HG02840 (cell line): Measurements from ENCODE around the gene FOXP1.

ENCODE experiments used
- ATAC-seq: cut with Tn5 transposase; IDR thresholded peaks from one replicate; pipeline ENCODE4 v1.9.1; 2021; ENCODE audit warnings: mild to moderate bottlenecking, moderate library complexity, moderate number of reproducible peaks; ENCODE audit not compliant: unreplicated experiment, low FRiP score

FOXP1 gene

DNA sequence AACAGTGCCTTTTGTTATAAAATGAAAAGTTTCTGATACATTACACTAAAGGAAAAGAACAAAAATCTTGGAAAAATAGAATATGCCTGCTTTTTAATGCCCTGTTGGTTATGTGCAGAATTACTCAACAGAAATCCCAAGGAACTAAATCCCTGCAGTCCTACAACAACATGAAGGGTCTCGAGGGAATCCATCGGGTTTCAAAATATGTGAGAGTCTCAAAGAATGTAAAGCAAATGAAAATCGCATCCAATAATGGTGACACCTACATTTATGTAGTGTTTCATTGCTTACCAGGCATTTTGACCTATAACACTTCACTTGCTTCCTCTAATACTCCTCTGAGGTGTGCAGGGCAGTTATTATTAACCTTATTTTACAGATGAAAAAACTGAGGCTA lies 411.3 kb downstream of the FOXP1 start:
- ATAC-seq = no peak

DNA sequence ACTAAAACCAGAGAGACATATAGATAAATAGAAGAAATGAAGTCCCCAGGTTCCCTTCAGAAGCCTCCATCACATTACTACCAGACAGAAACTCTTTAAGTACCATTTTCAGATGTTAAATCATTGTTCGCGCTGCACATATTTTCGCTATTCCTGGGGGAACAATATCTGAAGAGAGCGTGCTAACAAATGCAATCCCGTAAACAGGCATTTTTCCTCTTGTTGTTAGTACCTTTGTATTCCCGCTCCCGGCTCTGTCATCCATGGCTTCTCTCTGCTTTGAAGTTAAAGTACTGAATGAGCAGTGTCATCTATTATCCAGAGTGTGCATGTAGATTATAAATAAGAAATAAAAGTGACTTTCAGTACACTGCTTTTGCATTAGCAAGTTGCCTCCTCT lies 412.3 kb downstream of the FOXP1 start:
- ATAC-seq = no peak

DNA sequence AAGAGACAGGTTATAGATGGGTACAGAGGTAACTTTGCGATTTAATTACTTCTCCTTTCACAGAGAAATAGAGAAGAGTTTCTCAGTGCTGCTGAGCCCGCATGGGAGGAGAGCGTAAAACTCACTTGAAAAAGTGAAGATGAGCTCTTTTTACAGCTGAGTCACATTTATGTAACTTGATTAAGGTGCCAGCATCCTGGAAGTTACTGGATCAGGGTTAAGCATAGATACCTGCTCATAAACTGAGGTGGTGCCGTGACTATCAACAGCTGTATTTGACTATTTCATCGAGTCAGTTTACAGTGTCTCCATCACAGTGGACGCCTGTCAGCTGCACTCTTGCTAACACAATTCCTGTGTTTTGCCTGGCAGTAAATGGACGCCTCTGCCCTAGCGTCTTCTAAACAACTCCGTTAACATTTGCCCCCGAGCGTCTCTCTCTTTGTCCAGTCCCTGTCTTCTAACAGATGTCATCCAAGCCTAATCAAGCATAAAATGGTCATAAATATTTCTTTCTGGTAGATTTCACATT lies 414.6 kb downstream of the FOXP1 start:
- ATAC-seq = no peak

DNA sequence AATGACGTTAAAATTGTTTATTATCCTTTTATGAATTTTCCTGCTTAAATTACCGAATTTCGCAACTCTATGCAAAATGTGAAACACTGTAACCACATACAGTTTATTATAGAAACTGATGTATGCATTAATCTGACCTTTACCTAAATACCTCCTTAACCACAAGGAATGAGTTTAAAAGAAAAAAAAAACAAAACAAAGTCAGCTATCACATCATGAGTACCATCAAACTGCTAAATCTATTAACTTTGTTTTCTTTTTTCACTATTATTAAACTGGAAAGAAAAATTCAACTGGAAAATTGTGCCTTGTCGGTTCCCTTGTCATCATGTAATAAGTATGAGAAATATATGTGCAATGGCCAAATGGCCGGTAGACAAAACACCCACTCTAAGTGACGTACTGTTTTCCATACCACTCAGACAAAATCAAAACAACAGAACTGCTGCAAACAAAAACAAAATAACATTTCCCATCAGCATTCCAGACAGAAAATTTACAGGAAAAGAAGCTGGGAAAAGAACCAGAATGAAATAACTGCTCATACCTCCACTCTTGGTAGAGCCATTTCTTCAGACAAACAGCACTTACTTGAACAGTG lies 415.3 kb downstream of the FOXP1 start:
- ATAC-seq = no peak

DNA sequence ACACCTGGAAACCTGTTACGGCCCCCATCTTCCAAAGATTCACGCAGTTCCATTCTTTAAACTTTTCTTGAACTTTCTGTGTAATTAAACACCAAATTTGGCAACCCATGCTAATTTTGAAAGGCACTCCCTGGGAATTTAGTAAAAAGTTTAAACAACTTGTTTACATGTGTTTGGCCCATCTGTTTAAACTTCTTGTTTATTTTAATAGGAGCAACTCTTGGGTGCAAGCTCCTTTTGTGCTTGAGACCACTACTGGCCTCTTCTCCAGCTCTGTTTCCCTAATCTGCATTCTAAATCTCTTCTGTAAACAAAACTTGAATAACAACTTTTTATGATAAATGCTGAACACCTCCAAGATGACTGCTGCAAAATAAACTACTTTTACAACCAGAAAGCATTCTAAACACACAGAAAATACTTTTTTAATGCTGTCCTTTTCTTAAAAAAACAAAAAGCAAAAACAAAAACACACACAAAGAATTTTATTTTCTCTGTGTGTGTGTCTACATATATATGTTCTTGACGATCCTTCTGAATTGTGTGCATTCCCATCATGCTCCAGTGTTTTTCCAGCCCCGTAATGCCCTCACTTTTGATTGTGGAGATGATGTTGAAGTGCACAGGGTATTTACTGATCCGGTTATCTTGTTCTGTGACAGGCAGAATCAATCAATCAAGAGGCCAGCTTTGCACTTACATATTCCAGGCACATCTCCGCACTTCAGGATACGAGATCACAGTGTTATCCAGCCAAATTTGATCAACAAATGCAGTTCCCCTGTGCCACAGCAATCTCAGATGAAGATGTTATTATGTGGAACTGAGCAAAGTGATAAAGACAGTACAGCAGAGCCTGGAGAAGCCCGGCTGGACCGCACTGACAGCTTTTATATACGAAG lies 416.9 kb downstream of the FOXP1 start:
- no peak for ATAC-seq

DNA sequence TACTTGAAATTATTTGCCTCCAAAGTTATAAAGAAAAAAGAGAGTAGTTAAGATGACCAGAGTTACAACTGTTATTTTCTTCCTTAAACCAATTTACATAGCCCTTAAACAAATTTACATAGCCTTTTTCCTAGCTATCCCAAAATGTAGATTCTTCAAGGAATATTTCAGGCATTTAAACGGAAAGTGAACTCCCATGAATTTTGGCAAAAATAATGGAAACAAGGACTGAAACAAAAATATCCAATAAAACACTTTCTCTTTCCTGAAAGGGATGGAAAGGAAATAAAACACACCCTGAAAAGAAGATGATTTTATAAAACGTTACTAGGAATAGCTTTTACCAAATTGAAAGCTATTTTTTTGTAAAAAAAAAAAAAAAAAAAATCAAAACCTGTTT lies 418.6 kb downstream of the FOXP1 start:
- no peak for ATAC-seq

DNA sequence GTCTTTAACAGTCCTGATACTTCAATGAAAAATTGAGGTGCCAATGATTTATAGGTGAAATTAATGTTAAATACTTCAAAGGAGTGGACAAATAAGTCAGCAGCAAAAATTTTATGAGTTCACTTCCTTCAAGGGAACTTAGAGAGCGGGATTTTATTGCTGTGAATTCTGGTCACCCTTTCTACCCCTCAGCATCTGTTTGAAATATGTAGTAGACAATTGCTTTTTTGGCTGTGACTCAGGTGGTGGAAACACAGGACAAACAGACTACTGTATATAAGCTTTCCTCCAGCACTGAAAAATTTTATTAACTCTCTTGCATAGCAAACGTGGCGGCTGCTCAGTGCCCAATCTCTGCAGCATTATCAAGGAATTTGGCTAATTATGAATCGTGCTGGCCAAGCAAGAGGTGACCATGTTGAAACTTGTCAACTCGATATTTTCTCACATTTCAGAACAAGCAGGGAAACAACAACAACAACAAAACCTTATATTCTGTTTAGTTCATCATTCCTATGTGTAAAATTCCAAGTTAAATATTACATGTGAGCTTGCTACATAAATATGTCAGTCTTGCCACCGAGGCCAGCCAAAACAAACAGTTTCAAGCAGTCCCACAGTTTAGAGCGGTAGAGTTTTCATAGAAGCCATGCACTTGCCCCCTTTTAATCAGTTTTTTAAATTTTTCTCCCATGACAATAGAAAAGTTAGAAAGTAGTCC lies 420.2 kb downstream of the FOXP1 start:
- no peak for ATAC-seq

DNA sequence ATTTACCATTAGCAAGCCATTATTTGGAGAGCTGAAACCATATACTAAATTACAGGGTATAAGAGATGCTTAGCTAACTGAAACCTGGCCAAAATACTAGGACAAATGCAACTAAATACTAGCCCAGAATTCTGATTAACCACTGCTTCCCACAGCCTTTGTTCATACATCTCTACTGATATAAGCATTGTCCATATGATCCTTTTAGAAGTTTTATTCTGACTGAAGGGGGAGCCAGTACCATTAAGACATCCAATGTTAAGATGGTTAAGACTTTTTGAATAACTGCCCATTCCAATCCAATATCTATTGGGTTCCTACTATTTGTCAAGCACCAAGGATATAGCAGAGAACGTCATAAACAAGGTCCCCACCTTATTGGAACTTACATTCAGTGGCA lies 421.3 kb downstream of the FOXP1 start:
- ATAC-seq = no peak

DNA sequence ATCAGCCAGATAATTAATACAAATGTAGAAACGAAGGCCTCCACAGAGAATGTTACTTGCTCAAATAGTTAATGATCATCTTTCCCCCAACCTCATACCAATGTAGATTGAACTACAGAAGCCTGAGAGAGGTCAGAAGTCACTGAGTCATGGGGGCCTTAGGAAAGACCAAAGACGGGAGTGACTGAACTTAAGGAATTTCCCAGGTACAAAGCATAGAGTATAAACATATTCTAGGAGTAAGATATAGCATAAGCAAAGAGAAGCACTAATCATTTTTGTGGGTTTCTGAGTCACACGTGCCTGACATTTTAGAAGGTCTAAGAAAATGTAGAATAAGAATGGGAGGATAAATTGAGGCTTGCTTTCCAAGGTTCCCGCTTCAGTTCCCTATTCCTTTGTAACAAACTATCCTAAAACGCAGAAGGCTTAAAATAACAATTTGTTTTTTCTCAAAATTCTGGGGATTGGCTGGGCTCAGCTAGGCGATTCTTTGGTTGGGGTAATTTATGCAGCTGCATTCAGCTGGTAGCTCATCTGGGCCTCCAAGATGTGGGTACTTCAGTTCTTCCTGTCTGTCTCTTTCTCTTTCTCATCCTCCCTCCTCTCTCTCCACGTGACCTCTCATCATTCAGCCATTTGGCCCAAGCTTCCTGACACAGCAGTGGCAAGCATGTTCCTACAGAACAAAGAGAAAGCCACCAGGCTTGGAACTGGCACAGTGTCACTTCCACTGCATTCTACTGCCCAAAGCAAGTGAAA lies 422.6 kb downstream of the FOXP1 start:
- no peak for ATAC-seq

DNA sequence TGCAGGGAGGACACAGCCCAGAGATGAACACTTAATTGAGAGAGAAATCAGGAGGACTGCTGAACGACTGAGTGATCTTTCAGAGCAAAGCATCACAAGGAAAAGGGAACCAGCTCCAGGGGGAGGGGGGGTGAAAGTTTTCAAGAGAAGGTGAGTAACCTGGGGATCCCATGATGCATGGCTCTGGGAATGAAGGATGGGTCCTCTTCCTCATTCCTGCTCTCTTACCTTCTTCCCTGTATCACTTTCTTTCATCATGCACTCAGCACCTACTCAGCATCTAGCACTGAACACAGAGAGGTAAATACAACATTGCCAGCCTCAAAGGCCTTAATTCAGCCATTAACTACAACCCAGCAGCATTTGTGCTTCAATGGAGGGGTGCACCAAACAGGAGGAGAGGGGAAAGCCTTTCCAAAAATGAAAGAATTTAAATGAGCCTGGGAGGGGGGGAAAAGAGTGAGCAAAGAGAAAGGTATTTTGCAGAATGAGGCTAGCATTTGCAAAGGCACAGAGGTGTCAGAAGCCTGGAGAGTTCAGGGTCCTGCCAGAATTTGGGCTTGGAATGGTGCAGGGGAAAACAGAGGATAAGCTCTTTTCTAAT lies 427.4 kb downstream of the FOXP1 start:
- no peak for ATAC-seq

DNA sequence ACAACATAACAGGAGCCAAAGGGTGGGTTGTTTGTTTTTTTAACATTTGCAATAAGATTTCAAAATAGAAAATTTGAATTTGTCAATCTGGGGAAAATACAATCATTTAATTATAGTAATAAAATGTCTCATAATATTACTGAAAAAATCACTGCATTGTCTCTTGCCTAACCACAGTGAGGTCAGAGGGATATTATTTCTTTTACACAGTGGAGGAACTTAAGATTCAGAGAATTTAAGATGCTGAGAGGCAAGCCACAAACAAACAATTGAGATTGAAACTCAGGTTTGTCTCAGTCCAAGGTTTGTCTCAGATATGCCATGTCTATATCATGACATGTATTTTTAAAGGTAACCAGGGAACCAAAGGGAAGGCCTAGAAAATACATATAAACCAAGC lies 428.7 kb downstream of the FOXP1 start:
- no peak for ATAC-seq

DNA sequence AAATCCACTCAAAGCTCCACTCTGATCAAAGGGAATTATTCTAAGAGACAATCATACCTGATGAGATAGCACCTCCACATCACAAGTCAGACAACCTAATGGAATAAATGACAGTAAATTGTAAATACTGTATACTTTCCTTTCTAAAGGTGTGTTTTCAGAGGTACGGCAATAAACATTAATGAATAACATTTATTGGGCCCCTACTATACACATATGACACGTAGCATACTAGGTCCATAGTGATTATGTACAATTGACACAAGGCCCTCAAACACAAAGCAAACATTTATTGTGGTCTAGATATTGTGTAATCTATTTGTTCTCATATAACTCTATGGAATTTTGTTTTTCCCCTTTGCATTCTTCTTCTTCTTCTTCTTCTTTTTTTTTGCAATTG lies 429.8 kb downstream of the FOXP1 start:
- ATAC-seq = no peak

DNA sequence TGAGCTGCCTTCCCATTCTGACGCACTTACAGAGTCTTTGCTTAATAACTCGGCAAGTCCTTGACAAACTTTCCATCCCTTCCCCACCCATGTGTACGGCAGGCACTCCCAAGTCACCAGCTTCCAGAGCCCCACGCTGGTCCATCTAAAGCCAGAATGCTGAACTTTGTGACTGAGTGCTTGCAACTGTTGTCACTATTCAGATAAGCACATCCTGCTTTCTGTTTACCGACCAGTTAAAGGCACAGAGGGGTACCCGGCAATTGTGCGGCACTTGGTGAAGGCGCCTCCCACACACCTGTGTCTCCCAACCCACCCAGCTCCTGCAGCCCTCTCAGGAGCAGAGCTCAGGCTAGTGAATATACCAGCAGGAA lies 430.6 kb downstream of the FOXP1 start:
- no peak for ATAC-seq

DNA sequence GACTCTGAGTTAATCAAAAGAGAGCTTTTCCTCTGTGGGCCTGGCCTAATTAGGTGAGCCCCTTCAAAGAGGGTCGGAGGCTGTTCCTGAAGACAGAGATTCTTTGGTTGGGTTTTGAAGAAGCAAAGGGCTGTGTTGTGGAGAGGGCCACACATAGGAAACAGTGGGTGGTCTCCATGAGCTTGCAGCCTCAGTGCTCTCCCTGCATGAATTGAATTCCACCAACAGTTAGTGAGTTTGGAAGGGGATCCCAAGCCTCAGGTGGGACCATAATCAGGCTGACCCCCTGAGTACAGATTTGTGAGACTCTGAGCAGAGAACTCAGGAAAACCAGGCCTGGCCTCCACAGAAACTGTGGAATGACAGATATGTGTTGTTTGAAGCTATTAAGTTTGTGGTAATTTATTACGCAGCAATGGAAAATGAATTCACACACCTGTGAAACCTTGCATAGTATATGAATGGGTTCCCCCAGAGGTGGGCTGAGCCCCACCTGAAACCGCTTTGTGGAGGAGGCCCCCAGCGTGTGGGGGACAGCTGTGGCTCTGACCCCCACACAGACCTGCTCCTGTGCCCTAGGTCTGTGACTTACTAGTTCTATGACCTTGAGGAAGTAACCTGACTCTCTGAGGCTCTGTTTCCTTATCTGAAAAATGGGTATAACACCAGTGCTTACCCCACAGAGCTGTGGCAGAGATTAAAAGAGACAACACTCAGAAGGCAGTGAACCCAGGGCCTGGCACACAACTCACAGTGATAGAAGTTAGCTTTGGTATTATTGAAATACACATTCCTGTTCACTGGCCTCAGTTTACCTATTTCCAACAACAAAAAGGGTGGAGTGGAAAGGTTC lies 431.3 kb downstream of the FOXP1 start:
- no peak for ATAC-seq

DNA sequence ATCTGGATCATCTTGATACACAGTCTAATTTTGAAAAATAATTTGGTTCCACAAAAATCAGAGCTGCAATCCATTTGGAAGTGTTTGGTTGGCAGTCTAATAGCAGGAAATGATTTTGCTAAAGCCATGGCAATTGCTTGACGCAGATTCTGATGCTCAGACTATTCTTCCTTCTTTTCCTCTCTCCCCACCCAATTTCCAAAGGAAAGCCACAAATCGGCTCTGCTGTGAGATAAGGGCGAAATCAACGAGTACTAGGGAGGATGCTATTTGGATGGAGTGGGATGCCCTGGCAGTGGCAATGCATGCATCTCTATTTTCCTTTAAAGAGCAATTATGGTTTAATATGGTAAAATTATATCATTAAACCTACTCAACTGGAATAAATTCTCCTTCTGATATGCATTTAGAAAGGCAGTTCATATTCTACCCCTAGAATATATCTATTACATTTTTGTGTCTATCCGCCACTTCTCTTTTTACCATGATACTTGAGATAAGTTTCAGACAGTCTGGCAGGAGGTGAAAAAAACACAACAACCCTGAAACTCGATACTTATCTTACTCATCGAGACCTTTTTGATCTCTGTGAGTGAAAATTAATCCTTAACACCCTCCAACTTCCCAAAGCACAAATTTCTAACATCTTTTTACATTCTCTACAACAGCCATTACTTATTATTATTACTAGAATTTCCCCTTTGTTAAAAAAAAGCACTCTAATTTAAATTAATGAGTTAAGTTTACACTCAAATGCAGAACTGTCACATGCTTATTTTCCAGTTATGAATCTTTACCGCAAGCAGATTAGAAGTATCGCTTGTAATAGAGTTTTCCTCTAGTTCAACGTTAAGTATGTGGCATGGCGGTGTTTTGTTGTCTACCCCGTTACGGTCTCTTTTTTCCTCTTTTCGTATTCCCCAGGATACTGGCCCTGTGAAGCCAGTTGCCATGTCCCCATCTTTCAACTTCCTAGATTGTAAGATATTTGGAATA lies 433.3 kb downstream of the FOXP1 start:
- no peak for ATAC-seq

DNA sequence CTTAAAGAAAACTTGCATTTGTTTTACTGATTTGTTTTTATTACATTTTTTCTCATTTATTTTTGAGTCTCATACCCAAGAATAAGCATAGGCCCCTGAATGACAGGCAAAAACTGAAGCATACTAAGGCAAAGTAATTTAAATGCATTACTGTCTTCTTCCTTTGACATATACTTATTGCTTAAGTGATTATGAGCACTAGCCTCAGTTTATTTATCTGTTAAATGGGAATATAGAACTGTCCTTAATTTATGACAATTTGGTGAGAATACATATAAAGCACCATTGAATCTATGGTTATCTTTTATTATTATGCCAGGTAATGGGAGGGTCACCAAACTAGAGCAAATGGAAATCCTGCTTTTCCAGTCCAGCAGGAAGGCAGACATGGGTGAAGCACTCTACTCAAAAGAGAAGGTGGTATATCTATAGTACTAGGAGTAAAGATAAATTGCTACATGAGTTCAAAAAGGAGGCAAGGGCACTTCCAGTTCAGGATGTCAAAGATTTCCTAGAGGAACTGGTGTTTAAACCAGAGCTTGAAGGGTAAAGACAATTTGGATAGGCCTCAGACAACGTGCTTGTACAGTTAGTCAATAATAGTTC lies 435.0 kb downstream of the FOXP1 start:
- ATAC-seq = no peak

DNA sequence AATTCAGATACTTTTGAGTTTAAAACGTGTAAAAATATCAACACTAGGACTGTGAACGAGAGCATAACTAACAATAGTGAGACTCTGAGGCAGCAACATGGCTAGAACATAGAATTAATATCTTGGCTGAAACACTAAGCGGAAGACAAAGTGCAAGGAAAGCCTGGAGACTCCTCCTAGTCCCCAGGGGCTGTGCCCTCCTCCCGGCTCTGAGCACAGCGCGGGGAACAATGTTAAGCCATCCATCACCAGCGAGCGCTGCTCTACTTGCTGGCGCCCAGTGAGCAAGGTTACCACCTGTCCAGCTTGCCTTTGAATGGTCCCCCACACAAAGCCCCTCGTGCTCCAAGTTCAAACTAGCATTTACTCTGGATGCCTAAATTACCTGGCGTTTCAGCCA lies 436.9 kb downstream of the FOXP1 start:
- ATAC-seq = no peak

DNA sequence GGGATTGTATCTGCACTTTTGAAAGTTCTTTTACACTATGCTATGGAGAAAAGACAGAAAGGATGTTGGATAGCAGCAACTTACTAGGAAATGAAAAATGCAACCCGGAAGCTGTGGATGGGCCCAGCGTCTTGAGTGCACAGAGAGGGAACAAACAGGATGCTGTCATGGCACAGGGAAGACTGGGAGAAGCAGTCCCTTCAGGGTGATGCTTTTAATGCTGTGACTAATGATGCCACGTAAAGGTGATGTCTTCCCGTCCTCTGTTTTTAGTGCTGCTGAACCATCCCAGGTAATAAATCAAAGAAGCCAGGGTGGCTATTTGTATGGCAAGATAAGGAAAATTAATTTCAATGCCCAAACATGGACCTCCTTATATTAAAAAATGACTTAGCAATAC lies 437.6 kb downstream of the FOXP1 start:
- ATAC-seq = no peak
